Ishikawa (cell line): ENCODE results near the gene NR5A2.

Experiments used
- CEBPB ChIP-seq: IDR thresholded peaks from 2 replicates; pipeline ENCODE4 v1.6.1; 2012
- CREB1 ChIP-seq: IDR thresholded peaks from 2 replicates; pipeline ENCODE4 v1.6.1; 2012; ENCODE audit warnings: low read depth
- EGR1 ChIP-seq: IDR thresholded peaks from 2 replicates; pipeline ENCODE4 v1.6.1; 2012
- EP300 ChIP-seq: IDR thresholded peaks from 2 replicates; pipeline ENCODE4 v1.6.1; 2012; ENCODE audit warnings: borderline replicate concordance
- FOXM1 ChIP-seq: IDR thresholded peaks from 2 replicates; pipeline ENCODE4 v1.6.1; 2012; ENCODE audit warnings: low read depth, borderline replicate concordance
- MAX ChIP-seq: IDR thresholded peaks from 2 replicates; pipeline ENCODE4 v1.6.1; 2012
- NFIC ChIP-seq: IDR thresholded peaks from 2 replicates; pipeline ENCODE4 v1.6.1; 2012
- RAD21 ChIP-seq: IDR thresholded peaks from 2 replicates; pipeline ENCODE4 v1.6.1; 2012; ENCODE audit warnings: low read depth
- TAF1 ChIP-seq: IDR thresholded peaks from 2 replicates; pipeline ENCODE4 v1.6.1; 2012; ENCODE audit warnings: low read depth, mild to moderate bottlenecking
- TCF12 ChIP-seq: IDR thresholded peaks from 2 replicates; pipeline ENCODE4 v1.6.1; 2012; ENCODE audit warnings: low read depth
- TEAD4 ChIP-seq: IDR thresholded peaks from 2 replicates; pipeline ENCODE4 v1.6.1; 2012
- USF1 ChIP-seq: IDR thresholded peaks from 2 replicates; pipeline ENCODE4 v1.6.1; 2012
- YY1 ChIP-seq: IDR thresholded peaks from 2 replicates; pipeline ENCODE4 v1.6.1; 2012; ENCODE audit warnings: low read depth
- ZBTB7A ChIP-seq: IDR thresholded peaks from 2 replicates; pipeline ENCODE4 v1.6.1; 2012; ENCODE audit warnings: low read depth
- TF ChIP-seq, protein P1 (sequence below): IDR thresholded peaks from 2 replicates; pipeline ENCODE4 v1.6.1; 2012; ENCODE audit warnings: low read depth, mild to moderate bottlenecking

Gene NR5A2

GRCh38 chr1:200095057-200095577 is 67.6 kb downstream of the NR5A2 start:
- TF ChIP-seq TEAD4 = no peak
- no peak for TF ChIP-seq RAD21
- TF ChIP-seq CREB1 = no peak
- TF ChIP-seq TAF1 = no peak
- TF ChIP-seq ZBTB7A = no peak
- TF ChIP-seq FOXM1 = no peak
- TF ChIP-seq YY1 = no peak
- TF ChIP-seq, protein P1, sequence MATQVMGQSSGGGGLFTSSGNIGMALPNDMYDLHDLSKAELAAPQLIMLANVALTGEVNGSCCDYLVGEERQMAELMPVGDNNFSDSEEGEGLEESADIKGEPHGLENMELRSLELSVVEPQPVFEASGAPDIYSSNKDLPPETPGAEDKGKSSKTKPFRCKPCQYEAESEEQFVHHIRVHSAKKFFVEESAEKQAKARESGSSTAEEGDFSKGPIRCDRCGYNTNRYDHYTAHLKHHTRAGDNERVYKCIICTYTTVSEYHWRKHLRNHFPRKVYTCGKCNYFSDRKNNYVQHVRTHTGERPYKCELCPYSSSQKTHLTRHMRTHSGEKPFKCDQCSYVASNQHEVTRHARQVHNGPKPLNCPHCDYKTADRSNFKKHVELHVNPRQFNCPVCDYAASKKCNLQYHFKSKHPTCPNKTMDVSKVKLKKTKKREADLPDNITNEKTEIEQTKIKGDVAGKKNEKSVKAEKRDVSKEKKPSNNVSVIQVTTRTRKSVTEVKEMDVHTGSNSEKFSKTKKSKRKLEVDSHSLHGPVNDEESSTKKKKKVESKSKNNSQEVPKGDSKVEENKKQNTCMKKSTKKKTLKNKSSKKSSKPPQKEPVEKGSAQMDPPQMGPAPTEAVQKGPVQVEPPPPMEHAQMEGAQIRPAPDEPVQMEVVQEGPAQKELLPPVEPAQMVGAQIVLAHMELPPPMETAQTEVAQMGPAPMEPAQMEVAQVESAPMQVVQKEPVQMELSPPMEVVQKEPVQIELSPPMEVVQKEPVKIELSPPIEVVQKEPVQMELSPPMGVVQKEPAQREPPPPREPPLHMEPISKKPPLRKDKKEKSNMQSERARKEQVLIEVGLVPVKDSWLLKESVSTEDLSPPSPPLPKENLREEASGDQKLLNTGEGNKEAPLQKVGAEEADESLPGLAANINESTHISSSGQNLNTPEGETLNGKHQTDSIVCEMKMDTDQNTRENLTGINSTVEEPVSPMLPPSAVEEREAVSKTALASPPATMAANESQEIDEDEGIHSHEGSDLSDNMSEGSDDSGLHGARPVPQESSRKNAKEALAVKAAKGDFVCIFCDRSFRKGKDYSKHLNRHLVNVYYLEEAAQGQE = no peak
- no peak for TF ChIP-seq EGR1

DNA sequence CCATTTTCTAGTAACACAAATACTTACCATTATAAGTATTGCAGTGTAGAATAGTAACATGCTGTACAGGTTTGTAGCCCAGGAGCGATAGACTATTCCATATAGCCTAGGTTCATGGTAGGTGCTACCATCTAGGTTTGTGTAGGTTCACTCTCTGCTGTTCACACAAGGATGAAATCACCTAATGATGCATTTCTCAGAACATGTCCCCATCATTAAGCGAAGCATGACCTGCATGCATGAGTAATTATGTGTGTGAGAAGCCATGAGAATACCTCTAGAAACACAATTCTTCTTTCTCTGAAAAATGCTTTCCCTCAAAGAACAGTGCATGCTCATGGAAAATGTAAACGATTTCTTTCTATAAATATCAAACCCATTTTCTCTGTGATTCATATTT is 69.3 kb downstream of the NR5A2 start:
- TF ChIP-seq TAF1 (no peak), YY1 (no peak), NFIC (no peak), RAD21 (no peak), MAX (no peak), EP300 (no peak), TCF12 (no peak), EGR1 (no peak), USF1 (no peak), CEBPB (no peak), FOXM1 (no peak), ZBTB7A (no peak), CREB1 (no peak)

GRCh38 chr1:200099040-200099439 is 71.5 kb downstream of the NR5A2 start:
- TF ChIP-seq TEAD4 = no peak
- no peak for TF ChIP-seq MAX
- TF ChIP-seq YY1 = no peak
- TF ChIP-seq EP300 = no peak

DNA sequence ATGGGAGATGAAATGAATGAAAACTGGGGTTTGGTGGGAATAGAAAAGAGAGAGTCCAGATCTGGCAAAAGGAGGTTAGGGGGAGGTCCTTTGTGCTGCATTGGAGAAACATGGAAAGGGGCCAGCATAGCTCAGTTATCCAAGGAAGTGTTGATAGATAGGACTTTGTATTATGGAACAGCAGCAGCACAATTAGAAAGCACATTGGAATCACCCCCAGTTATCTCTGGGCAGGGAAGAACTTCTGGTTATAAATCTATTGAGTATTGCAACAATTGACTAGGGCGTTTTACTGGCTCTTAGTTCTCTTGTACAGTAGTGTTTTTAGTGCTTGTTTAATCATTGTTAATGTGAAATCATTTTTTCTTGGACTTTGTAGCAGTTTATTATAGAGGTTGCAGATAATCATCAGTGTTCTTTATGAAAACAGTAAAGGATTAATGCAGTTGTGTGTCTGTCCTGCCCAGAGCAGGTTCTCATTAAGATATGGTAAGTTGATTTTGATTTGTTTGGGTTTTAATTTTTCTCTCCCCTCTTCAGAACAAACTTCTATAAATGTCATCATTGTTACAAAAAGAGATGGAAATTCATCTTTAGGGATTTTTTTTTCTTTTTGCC is 76.6 kb downstream of the NR5A2 start:
- no peak for TF ChIP-seq CREB1

GRCh38 chr1:200107004-200107470 is 79.5 kb downstream of the NR5A2 start:
- TF ChIP-seq FOXM1 (no peak), EP300 (no peak), TAF1 (no peak), TCF12 (no peak), EGR1 (no peak), USF1 (no peak), YY1 (no peak), CREB1 (no peak)

DNA sequence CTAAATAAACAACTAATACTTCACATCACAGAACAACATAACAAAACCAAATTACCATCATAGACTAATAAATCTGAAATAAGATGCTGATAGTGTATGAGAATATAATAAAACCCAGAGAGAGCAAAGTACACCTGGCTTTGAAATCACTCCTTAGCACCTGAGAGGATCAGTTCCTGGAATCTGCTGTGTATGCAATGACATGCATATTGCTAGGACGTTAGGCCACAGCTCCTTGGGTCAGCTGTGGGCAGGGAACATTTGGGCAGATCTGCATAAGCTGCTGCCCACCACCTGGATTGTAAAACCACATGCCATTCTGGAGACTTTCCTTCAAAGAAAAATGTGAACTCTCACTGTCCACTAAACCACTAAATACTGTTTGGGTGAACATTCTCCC is 81.1 kb downstream of the NR5A2 start:
- TF ChIP-seq CREB1 = no peak
- no peak for TF ChIP-seq NFIC
- TF ChIP-seq RAD21 = no peak
- no peak for TF ChIP-seq MAX
- no peak for TF ChIP-seq TEAD4
- TF ChIP-seq ZBTB7A = no peak
- no peak for TF ChIP-seq USF1
- TF ChIP-seq TCF12 = no peak
- no peak for TF ChIP-seq EGR1
- TF ChIP-seq CEBPB = no peak
- no peak for TF ChIP-seq EP300
- no peak for TF ChIP-seq YY1

DNA sequence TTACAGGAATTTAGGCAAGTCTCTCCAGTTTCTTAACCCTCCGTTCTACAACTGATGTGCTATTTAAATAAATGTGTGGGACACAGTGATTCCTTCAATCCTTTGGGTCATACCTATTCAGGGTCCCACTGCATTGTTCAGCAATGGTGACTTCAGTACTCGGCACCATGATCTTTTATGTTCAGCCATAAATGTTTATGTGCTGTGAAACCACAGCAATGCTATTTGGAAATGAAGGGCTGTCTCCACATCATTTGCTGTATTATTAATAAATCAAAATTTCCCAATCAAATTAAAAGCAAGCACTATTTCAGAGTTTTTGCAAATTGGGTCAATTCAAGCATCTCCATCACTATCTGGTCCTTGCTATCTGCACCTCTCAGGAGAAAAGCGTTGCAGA is 84.8 kb downstream of the NR5A2 start:
- TF ChIP-seq USF1 = no peak
- TF ChIP-seq ZBTB7A = no peak
- TF ChIP-seq NFIC = no peak
- no peak for TF ChIP-seq CEBPB
- no peak for TF ChIP-seq FOXM1
- TF ChIP-seq EGR1 = no peak
- no peak for TF ChIP-seq EP300
- no peak for TF ChIP-seq CREB1
- TF ChIP-seq, protein P1 = no peak
- TF ChIP-seq TAF1 = no peak
- TF ChIP-seq TEAD4 = no peak
